CD14-positive monocyte (primary cell): Measurements from ENCODE around the gene SLC9A9. TPM values are rescaled to one million over a fixed set of nuclear protein-coding genes. Genes with fewer than 3 reads are reported as not detected.
A peak's percentile ranks its signal among the peaks of the same experiment; 100 is the strongest.

Experiments
- DNase-seq, 3 donors: peaks; one replicate each; pipeline ENCODE4 v3.0.0-alpha.2; 2011 to 2022
- H2AFZ ChIP-seq: 2 replicates; pipeline ENCODE4 v1.6.0; 2012; ENCODE audit warnings: mild to moderate bottlenecking, low read depth, low read length, inconsistent platforms; ENCODE audit not compliant: insufficient read depth, poor library complexity, severe bottlenecking
- H3K27ac ChIP-seq, 2 donors: 1 replicate in 1 of 2; 2 replicates in 1 of 2; pipeline ENCODE4 v1.5.1; 2012 to 2013; ENCODE audit warnings: low read length in 2 of 2, control low read depth in 1 of 2, inconsistent platforms in 1 of 2, low read depth in 1 of 2, mild to moderate bottlenecking in 1 of 2
- H3K27me3 ChIP-seq, 2 donors: one replicate each; pipeline versions ENCODE4 v1.6.0 to v1.6.1; 2011 to 2013; ENCODE audit warnings: low read length in 2 of 2; ENCODE audit not compliant: control insufficient read depth in 2 of 2, insufficient read depth in 2 of 2
- H3K36me3 ChIP-seq, 2 donors: replicated peaks in 1 of 2; 1 replicate in 1 of 2; 2 replicates in 1 of 2; pipeline versions ENCODE4 v1.5.1 to v1.6.1; 2012 to 2013; ENCODE audit warnings: low read length in 2 of 2, control low read depth in 1 of 2, inconsistent platforms in 1 of 2, mild to moderate bottlenecking in 1 of 2; ENCODE audit not compliant: insufficient read depth in 2 of 2, control insufficient read depth in 1 of 2
- H3K4me1 ChIP-seq, 2 donors: 1 replicate in 1 of 2; 2 replicates in 1 of 2; pipeline versions ENCODE4 v1.5.1 to v1.6.1; 2012 to 2013; ENCODE audit warnings: low read length in 2 of 2, control low read depth in 1 of 2, inconsistent platforms in 1 of 2, mild to moderate bottlenecking in 1 of 2, moderate library complexity in 1 of 2; ENCODE audit not compliant: insufficient read depth in 2 of 2, control insufficient read depth in 1 of 2
- H3K4me2 ChIP-seq: replicated peaks from 2 replicates; pipeline ENCODE3; 2012; ENCODE audit warnings: low read length, moderate library complexity, mild to moderate bottlenecking; ENCODE audit not compliant: poor library complexity, severe bottlenecking; ENCODE audit errors: extremely low read depth
- H3K4me3 ChIP-seq, 3 experiments: fragments of 200-600 bp in 1 of 3; sonication (generic) in 1 of 3; replicated peaks in 1 of 3; 1 replicate in 2 of 3; 2 replicates in 1 of 3; pipeline ENCODE4 v1.5.1; 2011 to 2013; ENCODE audit warnings: low read length in 3 of 3, mild to moderate bottlenecking in 3 of 3, control low read depth in 2 of 3, low read depth in 2 of 3, inconsistent platforms in 1 of 3, moderate library complexity in 1 of 3
- H3K79me2 ChIP-seq: 2 replicates; pipeline ENCODE4 v1.6.0; 2012; ENCODE audit warnings: mild to moderate bottlenecking, control low read depth, inconsistent platforms, low read length, moderate library complexity; ENCODE audit not compliant: insufficient read depth
- H3K9ac ChIP-seq: 2 replicates; pipeline ENCODE4 v1.6.0; 2017; ENCODE audit warnings: low read length, mild to moderate bottlenecking; ENCODE audit not compliant: insufficient read depth, poor library complexity, severe bottlenecking
- H3K9me3 ChIP-seq, 2 donors: replicated peaks in 1 of 2; 1 replicate in 1 of 2; 2 replicates in 1 of 2; pipeline versions ENCODE4 v1.5.1 to v1.6.1; 2012 to 2013; ENCODE audit warnings: low read length in 2 of 2, control low read depth in 1 of 2; ENCODE audit not compliant: control insufficient read depth in 1 of 2, insufficient read depth in 1 of 2
- H4K20me1 ChIP-seq: 2 replicates; pipeline ENCODE4 v1.6.0; 2012; ENCODE audit warnings: mild to moderate bottlenecking, low read length, control low read depth, moderate library complexity; ENCODE audit not compliant: insufficient read depth
- H3K27ac Mint-ChIP-seq, 7 donors: one replicate each; pipeline ENCODE4 v1.8.0; 2020; ENCODE audit warnings: mild to moderate bottlenecking in 7 of 7, mixed read lengths in 7 of 7, moderate library complexity in 6 of 7, inconsistent platforms in 2 of 7
- H3K27me3 Mint-ChIP-seq, 3 donors: one replicate each; pipeline ENCODE4 v1.8.0; 2021 to 2022; ENCODE audit warnings: low read depth in 3 of 3, mild to moderate bottlenecking in 3 of 3, mixed read lengths in 3 of 3, moderate library complexity in 3 of 3, inconsistent platforms in 1 of 3
- H3K36me3 Mint-ChIP-seq, 2 donors: one replicate each; pipeline ENCODE4 v1.8.0; 2020; ENCODE audit warnings: mixed read lengths in 2 of 2, inconsistent platforms in 1 of 2, mild to moderate bottlenecking in 1 of 2
- H3K4me1 Mint-ChIP-seq: one replicate; pipeline ENCODE4 v1.8.0; 2020; ENCODE audit warnings: mild to moderate bottlenecking, mixed read lengths
- H3K4me3 Mint-ChIP-seq, 2 donors: one replicate each; pipeline ENCODE4 v1.8.0; 2020; ENCODE audit warnings: mild to moderate bottlenecking in 2 of 2, mixed read lengths in 2 of 2, moderate library complexity in 1 of 2
- H3K9me3 Mint-ChIP-seq, 7 donors: one replicate each; pipeline ENCODE4 v1.8.0; 2020 to 2022; ENCODE audit warnings: mixed read lengths in 7 of 7, mild to moderate bottlenecking in 6 of 7, moderate library complexity in 6 of 7, inconsistent platforms in 2 of 7
- WGBS: methylation state at CpG from one replicate; pipeline ENCODE4 v1.1.5; 2013; ENCODE audit warnings: missing lambda C conversion rate; ENCODE audit not compliant: insufficient coverage; 5-methylcytosine and 5-hydroxymethylcytosine counted together
- intact Hi-C, 2 donors: fragments of 100-400 bp; cut with micrococcal nuclease; formaldehyde crosslinking; loops; one replicate each; pipeline versions ENCODE4 v1.15.0 to v1.15.1; 2023
- polyA plus RNA-seq, 3 donors: library from polyadenylated mRNA; depleted of rRNA in 1 of 3; unstranded in 2 of 3; stranded (reverse) in 1 of 3; fragments of 300-500 nt in 2 of 3; fragments of >200 nt in 1 of 3; fragmentation: Illumina TruSeq in 2 of 3; gene quantifications; 1 replicate in 2 of 3; 2 replicates in 1 of 3; pipeline ENCODE4 v1.2.3, GENCODE V29; 2012 to 2021
- TF ChIP-seq, protein P1 (sequence below): fragments of 200-600 bp; IDR thresholded peaks from one replicate; pipeline ENCODE4 v1.8.0; 2022; ENCODE audit warnings: antibody characterized with exemption, mild to moderate bottlenecking

The SLC9A9 gene
- polyA plus RNA-seq, 3 donors: 14.1 to 32.8 (median 27.0) TPM

DNA sequence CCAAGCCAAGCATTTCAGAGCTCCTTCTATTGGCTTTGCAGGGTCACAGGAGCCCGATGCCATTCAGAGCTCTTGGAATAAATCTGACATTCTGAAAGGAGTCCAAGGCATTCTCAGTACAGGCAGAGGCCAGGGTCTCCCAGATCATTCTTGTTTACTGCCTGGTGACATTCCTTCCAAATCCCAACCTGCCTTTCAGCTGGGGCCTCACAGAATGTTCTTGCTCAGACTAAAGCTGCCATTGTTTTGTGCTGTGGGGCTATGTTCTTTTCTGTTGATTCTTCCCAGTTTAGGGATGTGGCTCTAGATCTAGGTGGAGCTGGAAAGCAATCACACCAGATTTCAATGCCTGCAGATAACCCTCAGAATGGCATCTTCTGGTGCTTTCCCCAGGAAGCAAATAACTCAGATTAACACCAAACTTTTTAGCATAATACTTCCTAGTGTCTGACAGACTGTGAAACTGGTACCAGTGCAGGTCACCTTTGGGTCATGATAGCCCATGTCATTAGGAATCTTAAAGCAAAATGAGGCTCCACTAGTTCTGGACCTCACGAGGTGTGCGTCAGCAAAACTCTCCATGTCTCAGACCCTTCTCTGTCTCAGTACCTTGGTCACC lies 561.8 kb downstream of the SLC9A9 start:
- no peaks in the 10 kb centered on the region for H3K79me2 ChIP-seq
- Mint-ChIP-seq H3K4me3 (no peak overlapping the region), H3K27ac (peak overlapping the region in 1 of 7 donors; percentile 31), H3K27me3 (peaks cover 0 to 2% (median 0%) of the 10 kb centered on the region in 3 donors), H3K4me1 (peaks cover 12% of the 10 kb centered on the region), H3K36me3 (peaks cover 0 to 19% of the 10 kb centered on the region in 2 donors), H3K9me3 (no peaks in the 10 kb centered on the region)
- no peak overlapping the region for H2AFZ ChIP-seq
- DNase-seq: no peak
- intact Hi-C loops: no loop called here
- H3K36me3 ChIP-seq: no peaks in the 10 kb centered on the region
- H3K4me1 ChIP-seq: peaks cover 0 to 3% of the 10 kb centered on the region in 2 donors
- WGBS: 100% methylated on average over 3 of the region's 3 CpGs
- TF ChIP-seq, protein P1, sequence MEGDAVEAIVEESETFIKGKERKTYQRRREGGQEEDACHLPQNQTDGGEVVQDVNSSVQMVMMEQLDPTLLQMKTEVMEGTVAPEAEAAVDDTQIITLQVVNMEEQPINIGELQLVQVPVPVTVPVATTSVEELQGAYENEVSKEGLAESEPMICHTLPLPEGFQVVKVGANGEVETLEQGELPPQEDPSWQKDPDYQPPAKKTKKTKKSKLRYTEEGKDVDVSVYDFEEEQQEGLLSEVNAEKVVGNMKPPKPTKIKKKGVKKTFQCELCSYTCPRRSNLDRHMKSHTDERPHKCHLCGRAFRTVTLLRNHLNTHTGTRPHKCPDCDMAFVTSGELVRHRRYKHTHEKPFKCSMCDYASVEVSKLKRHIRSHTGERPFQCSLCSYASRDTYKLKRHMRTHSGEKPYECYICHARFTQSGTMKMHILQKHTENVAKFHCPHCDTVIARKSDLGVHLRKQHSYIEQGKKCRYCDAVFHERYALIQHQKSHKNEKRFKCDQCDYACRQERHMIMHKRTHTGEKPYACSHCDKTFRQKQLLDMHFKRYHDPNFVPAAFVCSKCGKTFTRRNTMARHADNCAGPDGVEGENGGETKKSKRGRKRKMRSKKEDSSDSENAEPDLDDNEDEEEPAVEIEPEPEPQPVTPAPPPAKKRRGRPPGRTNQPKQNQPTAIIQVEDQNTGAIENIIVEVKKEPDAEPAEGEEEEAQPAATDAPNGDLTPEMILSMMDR: no peak
- H3K9ac ChIP-seq: no peak overlapping the region
- no peaks in the 10 kb centered on the region for H3K9me3 ChIP-seq
- no peak overlapping the region for H3K27ac ChIP-seq
- no peak overlapping the region for H3K4me3 ChIP-seq
- no peak overlapping the region for H3K4me2 ChIP-seq
- no peaks in the 10 kb centered on the region for H4K20me1 ChIP-seq
- H3K27me3 ChIP-seq: no peaks in the 10 kb centered on the region

- peaks cover 0 to 5% (median 0%) of the 10 kb centered on the region in 7 donors for H3K9me3 Mint-ChIP-seq
- Histone ChIP-seq H3K9me3 (peaks cover 0 to 2% of the 10 kb centered on the region in 2 donors), H2AFZ (no peak overlapping the region), H3K27me3 (no peaks in the 10 kb centered on the region), H3K79me2 (no peaks in the 10 kb centered on the region), H3K4me3 (no peak overlapping the region), H3K4me1 (no peaks in the 10 kb centered on the region), H3K36me3 (no peaks in the 10 kb centered on the region), H4K20me1 (no peaks in the 10 kb centered on the region), H3K27ac (no peak overlapping the region), H3K4me2 (no peak overlapping the region), H3K9ac (no peak overlapping the region)
- H3K4me3 Mint-ChIP-seq: no peak overlapping the region
- intact Hi-C loops: no loop called here
- no peak for DNase-seq
- no peaks in the 10 kb centered on the region for H3K4me1 Mint-ChIP-seq
- no peak overlapping the region for H3K27ac Mint-ChIP-seq
- WGBS: no CpG with 5 or more reads among the region's 4 CpGs
- TF ChIP-seq, protein P1: no peak
- H3K27me3 Mint-ChIP-seq: no peaks in the 10 kb centered on the region
- H3K36me3 Mint-ChIP-seq: peaks cover 0 to 18% of the 10 kb centered on the region in 2 donors
Measured at GRCh38 chr3:143283432-143284128, 564.7 kb downstream of the SLC9A9 start.
